HG02885 (cell line): ENCODE results near the gene BRD1.

Source experiments
- ATAC-seq: cut with Tn5 transposase; IDR thresholded peaks from one replicate; pipeline ENCODE4 v1.9.1; 2021; ENCODE audit warnings: mild to moderate bottlenecking; ENCODE audit not compliant: unreplicated experiment, poor library complexity

BRD1 gene

GRCh38 chr22:49803737-49804375 is 23.8 kb downstream of the BRD1 start:
- ATAC-seq, result no peak

GRCh38 chr22:49803134-49803533 is 24.5 kb downstream of the BRD1 start:
- ATAC-seq, result no peak

GRCh38 chr22:49801391-49802060 is 26.1 kb downstream of the BRD1 start:
- ATAC-seq, result no peak

- ATAC-seq, result no peak
Observed at GRCh38 chr22:49800408-49801238, 27.1 kb downstream of the BRD1 start.

GRCh38 chr22:49799431-49800075 is 28.1 kb downstream of the BRD1 start:
- no peak for ATAC-seq

- no peak for ATAC-seq
Observed at GRCh38 chr22:49798486-49799151, 29.1 kb downstream of the BRD1 start.

- ATAC-seq, result no peak
Observed at GRCh38 chr22:49797706-49798105, 30.0 kb downstream of the BRD1 start.

GRCh38 chr22:49796596-49797270 is 30.9 kb downstream of the BRD1 start:
- ATAC-seq, result no peak

- ATAC-seq, result no peak
Observed at GRCh38 chr22:49795521-49795920, 32.2 kb downstream of the BRD1 start.

GRCh38 chr22:49793871-49794270 is 33.8 kb downstream of the BRD1 start:
- no peak for ATAC-seq

- no peak for ATAC-seq
Observed at GRCh38 chr22:49793296-49793695, 34.4 kb downstream of the BRD1 start.

- no peak for ATAC-seq
Observed at GRCh38 chr22:49792107-49792506, 35.6 kb downstream of the BRD1 start.

- no peak for ATAC-seq
Observed at GRCh38 chr22:49791682-49792081, 36.0 kb downstream of the BRD1 start.

- no peak for ATAC-seq
Observed at GRCh38 chr22:49790912-49791311, 36.8 kb downstream of the BRD1 start.

- no peak for ATAC-seq
Observed at GRCh38 chr22:49789289-49790141, 38.2 kb downstream of the BRD1 start.

- no peak for ATAC-seq
Observed at GRCh38 chr22:49788504-49788903, 39.2 kb downstream of the BRD1 start.

- ATAC-seq, result no peak
Observed at GRCh38 chr22:49787861-49788260, 39.8 kb downstream of the BRD1 start.

- ATAC-seq, result no peak
Observed at GRCh38 chr22:49786976-49787706, 40.5 kb downstream of the BRD1 start.
